ENCODE results near the gene EIF4H. TPM values are rescaled to one million over a fixed set of nuclear protein-coding genes. Genes with fewer than 3 reads are reported as not detected.
"Not testable (repeated sequence)": the region's sequence is repeated elsewhere in the genome, so short reads cannot be mapped to it uniquely, and the experiment has no call there.

EIF4H gene
- total RNA-seq, 1 donor from 2014 or later: 235 TPM

DNA sequence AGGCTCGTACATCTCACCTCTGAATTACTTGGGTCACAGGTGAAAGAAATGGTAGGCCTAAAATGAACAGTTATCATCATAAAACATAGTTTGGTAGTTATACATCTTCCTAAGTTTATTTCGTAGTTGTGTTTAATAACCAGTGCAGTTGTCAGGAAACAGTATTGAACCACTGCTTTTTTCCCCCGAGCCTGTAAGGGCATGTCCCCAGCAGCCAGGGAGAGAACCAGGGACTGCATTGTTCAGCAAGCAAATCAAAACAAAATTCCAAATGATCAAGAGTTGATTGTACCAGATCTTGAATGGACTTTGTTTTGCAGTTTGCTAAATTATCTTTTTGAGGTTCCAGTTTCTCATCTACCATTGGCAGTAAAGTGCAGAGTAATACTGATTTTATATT lies 2.4 kb downstream of the EIF4H start:
- ATAC-seq: no peak

DNA sequence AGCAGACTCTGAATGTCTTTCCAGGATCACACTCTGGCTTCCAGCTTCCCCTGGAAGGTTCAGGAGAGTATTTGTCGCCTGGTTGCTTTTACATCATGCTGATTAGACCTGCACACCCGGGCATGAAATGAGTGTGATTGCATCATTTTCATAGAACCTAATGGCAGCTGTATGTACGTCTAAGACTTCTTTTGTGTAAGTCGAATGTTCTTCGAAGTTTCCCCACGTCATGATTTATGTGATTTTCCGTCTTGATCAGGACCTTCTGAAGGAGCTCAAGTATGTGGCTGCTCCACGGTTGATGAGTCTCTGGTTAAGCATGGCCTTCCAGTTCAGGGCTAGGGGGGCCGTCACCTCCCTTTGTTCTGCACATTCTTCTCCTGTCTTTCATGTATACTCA lies 4.5 kb downstream of the EIF4H start:
- no peak for ATAC-seq

DNA sequence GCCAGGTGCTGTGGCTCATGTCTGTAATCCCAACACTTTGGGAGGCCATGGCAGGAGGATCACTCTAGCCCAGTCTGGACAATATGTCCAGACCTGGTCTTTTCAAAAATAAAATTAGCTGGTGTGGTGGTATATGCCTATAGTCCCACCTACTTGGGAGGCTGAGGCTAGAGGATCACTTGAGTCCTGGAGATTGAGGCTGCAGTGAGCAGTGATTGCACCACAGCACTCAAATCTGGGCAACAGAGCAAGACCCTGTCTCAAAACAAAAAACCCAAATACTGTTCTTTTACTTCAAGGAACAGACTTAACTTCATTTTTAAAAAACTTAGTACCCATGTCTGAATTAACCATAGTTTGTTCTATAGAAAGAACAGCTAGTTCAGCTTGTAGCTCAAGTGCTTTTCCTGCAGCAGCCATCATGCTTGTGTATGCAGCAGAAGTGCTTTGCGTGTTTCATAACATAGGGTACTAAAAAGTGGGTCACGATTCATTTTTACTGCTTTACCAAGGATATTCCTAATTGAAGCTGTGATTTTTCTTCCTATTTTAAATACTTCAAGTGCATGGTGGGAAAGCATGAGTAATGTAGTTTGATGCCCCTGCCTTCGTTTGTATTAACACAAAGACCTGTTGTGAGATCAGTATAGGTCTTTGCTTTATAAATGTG lies 5.9 kb downstream of the EIF4H start:
- ATAC-seq: no peak

DNA sequence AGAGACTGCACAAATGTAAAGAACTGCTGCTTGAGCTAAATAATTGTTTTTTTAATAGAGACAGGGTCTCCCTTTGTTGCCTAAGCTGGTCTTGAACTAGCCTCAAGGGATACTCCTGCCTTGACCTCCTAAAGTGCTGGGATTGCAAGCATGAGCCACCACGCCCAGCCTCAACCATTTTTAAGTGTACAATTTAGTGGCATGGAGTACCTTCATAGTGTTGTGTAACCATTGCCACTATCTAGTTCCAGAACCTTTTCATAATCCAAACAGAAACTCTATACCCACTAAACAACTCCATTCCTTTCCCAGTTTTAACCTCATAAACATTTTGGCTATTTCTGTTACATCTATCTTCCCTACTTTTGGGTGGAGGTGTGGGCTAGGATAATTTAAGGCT lies 6.7 kb downstream of the EIF4H start:
- ATAC-seq: no peak

DNA sequence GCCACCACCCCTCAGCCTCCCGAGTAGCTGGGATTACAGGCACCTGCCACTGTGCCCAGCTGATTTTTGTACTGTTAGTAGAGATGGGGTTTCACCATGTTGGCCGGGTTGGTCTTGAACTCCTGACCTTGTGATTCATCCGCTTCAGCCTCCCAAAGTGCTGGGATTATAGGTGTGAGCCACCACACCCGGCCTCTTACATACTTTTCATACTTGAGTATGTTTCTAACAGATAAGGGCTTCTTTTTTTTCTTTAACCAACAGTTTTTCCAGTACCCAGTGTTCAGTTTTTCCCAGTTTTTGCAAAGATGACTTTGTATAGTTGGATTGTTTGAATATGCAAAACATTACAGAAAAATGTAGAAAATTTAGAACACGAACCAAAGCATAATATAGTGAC lies 7.7 kb downstream of the EIF4H start:
- no peak for ATAC-seq

DNA sequence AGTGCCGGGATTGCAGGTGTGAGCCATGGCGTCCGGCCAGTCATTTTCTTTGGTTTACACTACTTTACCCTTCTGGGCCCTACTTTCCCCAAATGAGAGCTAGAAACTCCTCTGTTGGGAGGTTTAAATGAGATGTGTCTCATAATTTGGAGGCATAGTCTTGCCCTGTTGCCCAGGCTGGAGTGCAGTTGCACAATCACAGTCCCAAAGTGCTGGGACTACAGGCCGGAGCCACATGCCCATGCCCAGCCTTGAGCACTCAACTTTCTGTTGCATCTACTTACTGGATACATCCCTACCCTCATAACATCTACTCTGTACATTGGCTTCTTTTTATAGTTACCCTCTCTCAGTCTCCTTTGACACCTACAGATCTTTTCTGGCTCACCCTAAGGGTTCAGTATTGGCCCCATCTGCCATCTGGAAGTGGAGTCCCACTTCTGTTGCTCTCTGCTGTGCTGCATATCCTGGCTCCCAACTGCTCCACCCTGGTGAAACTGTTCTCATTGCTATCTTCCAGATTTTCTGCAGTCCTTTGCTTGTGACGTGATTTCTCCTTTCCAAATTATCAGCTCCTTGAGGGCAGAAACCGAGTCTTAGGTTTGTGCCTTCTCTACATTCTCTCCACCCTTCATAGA lies 8.4 kb downstream of the EIF4H start:
- ATAC-seq: no peak

DNA sequence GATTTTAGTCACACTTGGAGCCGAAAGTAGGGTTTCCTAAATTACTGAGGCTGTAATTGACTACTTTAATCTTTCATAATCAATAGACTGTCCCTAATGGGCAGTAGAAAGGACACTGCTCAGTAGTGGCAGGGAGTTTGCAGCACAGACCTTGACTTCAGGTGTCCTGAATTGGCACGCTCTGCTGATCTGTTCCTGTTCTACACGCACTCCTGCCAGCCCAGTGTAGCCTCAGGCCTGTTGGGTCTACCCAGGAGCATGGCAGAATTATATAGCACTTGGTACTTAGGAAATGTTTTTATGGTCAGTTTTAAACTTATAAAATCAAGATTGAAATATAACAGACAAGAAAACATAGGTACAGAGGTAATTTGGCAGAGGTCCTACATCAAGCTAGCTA lies 9.0 kb downstream of the EIF4H start:
- ATAC-seq: peak; percentile 44

DNA sequence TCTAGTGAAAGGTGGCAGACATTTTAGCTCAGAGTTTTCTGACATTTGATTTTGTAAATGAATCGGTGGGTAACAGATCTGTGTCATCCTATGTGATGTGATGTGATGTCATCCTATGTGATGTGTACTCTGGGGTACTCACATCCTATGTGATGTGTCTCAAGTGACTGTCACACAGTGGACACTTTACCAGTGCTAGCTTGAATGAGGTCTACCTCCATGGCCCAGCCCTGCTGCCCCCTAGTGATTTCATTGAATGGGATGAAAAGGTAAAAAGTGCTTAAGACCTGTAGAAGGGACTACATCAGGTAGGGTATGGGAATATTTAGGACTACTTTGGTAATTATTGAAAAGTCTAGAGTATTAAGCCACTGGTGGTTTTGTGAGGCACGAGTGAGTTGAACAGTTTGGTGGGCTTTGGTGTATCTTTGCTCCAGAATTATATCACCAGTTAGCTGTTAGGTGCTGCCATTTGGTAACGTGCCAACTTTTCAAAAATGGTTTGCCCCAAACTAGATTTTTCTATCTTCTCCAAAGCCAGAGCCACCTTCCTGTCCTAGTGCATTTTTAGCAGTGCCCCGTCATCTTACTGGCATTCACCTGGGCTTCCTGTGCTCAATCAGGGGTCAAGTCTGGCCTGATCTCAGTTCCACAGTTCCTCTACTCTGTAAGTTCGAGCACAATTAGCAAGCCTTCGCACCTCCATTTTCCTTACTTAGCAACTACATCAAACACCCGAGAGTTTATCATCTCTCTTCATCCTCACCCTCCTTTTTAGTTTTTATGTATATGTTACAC lies 9.7 kb downstream of the EIF4H start:
- peak; percentile 32 for ATAC-seq

DNA sequence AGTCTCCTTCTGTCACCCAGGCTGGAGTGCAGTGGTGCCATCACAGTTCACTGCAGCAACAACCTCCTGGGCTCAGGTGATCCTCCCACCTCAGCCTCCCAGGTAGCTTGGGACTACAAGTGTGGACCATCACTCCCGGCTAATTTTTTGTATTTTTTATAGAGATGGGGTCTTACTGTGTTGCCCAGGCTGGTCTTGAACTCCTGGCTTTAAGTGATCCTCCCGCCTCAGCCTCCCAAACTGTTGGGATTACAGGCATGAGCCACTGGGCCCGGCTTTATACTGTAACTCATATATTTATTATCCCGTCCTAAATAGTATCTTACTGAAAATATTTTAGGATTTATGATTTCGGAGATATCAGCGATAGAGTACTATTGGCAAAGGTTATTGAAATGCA lies 10.9 kb downstream of the EIF4H start:
- no peak for ATAC-seq

DNA sequence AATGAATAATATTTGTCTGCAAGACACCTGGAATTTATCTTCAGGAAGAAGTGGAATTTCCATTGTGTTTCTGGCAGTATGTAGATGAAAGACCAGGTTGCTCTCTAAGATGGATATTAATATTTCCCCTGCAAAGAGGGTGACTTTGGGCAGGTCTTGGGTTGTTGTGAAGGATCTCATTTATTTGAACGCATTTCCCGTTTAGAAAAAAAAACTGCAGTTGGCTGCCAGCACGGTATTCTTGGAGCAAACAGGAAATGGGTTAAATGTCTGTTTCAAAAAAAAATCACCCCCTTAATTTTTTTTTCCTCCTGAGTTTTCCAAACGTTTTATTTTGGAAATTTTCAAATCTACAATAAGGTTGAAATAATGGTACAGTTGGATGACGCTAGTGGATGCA lies 11.5 kb downstream of the EIF4H start:
- ATAC-seq: no peak

DNA sequence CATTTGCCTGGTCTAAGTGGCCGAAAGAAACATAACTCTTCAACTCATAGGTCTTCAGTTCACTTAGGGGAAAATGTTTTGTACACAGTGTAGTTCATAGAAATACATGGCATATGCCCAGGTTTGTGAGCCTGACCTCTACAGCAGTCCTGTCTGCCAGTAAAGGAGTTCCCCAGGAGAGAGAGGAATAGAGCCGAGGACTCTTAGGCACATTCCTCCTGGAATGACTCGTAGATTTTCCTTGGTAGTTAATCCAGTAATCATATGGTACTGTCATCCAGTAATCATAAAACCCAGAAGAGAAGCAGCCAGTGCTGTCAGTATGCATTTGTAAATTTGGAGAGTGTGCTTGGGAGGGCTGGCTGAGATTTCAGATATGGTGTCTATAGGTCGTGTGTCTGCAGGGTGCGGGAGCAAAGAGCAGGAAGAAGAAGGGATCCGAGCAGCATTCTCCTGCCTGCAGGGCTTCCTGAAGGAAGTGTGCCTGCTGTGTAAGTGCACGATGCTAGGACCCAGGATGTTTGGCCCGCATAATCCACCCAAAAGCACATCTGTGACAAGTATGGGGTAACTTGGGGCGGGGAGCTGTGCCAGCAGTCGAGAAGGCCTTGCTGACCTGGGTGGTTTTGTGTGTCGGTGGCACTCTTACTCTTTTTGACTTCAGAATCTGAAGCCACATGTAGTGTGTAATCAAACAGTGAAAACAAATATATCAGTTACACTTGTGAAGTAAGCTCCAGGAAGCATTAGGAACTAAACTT lies 13.9 kb downstream of the EIF4H start:
- ATAC-seq: no peak

DNA sequence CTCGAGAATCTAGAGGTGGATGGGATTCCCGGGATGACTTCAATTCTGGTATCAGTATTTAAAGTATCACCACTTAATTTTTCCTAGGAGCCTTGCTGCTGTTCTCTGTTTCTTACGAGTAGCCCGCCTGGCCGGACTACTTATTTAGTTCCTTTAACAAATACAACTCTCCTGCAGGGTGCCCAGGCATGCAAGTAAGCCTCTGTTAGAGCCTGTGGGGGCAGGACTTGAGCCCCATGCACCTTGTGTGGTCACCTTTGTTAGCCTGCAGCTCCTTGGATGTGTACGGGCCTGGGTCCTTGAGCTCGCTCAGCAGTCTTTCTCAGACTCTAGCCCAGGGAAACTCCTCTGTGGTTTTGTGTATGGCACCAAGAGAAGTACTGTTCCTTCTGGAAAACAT lies 16.1 kb downstream of the EIF4H start:
- no peak for ATAC-seq

DNA sequence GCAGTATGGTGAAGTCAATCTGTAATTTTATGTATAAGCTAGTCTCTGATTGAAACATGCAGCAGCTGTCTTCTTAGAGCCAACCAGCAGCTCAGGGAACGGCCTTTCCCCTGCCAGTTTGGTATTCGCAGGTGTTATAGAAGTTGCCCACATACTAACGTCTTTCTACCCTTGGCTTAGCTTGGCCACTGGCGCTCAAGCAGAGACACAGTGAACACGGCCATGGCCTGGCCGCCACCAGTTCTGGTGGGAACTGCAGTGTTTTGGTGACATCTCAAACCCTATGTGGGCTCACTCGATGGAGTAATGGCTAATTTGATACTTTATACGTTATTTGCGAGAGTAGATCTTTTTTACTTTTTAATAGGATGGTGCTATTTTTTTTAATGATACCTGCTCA lies 17.1 kb downstream of the EIF4H start:
- no peak for ATAC-seq

DNA sequence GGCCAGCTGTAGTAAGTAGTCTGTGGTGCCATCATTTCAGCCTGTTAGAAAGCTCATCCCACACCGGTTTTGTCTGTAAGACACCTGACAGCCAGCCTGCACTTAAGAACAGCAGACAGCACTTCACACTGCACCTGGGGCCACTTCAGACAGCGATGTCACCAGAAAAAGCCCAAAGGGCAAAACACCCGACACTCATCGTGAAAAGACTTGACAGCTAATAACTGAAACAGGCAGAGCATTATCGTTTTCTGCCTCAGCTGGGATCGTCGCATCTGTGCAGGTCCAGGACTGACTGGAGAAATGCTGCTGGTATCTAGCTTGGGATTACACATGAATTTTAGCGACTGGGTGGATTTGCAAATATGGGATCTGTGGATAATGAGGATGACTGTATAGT lies 18.9 kb downstream of the EIF4H start:
- ATAC-seq: no peak

DNA sequence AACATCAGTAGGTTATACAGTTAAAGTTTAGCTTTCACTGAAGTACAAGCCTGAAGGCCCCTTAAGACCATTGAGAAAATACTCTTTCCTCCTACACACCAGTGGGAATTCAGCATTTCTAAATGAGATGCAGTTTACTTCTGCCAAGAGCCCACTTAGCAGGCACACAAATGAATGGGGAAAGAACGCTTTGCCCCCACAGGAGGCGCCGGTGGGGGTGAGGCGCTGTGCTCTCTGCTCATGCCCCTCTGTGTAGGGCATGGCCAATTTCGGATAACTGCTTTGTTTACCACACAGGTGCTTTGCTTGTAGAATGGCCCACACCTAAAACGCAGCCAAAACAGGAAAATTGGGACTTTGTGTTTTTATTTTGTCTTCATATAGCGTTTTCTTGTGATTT lies 19.8 kb downstream of the EIF4H start:
- ATAC-seq: no peak

DNA sequence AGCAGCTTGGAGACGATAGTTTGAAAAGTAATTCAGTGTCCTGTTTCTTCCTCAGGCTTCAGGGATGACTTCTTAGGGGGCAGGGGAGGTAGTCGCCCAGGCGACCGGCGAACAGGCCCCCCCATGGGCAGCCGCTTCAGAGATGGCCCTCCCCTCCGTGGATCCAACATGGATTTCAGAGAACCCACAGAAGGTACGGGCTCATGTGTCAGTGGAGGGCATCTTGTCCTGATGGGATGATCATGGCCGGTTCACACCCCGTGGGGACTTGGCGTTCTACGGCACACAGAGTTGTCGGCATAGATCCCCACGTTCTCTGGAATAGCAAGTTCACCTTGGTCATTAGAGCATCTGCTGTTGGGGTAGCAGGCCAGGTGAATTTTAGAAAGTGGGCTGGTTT lies 20.5 kb downstream of the EIF4H start:
- no peak for ATAC-seq

DNA sequence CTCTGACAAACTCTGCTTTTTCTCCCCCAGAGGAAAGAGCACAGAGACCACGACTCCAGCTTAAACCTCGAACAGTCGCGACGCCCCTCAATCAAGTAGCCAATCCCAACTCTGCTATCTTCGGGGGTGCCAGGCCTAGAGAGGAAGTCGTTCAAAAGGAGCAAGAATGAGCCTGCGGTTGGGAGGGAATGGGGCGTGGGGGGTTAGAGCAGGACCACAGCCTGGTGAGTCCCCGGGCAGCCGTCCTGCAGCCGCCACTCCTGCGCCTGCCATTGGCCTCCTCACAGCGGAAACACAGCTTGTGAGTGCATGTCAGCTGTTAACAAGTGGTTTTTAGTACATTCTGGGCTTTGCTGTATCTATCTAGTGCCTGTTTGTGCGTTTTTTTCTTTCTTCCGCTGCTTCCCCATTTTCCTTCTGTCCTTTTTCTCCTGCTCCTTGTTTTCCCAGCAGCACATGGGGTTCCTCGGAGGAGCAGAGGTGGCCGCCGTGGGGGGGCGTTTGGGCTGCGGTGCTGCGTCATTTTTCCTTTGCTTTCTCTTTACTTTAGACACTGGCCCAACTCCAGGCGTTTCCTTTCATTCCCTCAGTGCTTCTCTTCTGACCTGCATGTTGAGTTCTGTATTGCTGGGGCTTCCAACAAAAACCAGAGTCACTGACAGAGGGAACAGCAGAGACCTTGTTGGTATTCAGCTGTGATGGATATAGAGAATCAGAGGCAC lies 21.1 kb downstream of the EIF4H start:
- not testable (repeated sequence) for ATAC-seq

DNA sequence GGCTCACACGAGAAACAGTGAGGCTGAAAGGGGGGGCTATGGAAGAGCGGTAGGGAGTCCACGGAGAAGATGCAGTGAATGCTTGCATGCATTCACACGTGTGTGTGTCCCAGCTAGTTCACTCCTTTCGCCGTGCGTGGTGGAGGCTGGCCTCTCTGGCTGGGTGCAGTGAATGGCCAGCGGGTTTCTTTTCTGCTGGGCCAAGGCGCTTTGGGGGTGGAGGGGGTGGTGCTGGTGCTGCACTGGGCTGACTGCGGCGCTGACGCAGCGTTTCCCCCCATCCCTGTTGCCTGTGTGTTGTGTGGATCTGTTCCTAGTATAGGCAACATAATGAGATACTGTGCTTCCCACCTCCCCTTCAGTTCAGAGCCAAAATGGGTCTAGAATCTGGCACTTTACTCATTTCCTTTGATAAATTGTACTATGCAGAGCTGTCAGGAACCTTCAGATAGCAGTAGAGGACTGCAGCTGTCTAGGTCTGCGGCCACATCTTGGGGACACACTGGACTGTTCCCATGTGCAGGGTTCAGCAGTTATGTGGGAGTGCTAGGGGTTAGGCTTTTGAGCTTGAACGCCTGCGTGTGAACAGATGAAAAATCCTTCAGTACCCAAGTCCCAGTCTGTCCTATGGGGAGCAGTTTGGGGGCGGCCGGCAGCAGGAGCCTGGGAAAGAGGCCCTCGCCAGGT lies 22.0 kb downstream of the EIF4H start:
- peak; percentile 23 for ATAC-seq

DNA sequence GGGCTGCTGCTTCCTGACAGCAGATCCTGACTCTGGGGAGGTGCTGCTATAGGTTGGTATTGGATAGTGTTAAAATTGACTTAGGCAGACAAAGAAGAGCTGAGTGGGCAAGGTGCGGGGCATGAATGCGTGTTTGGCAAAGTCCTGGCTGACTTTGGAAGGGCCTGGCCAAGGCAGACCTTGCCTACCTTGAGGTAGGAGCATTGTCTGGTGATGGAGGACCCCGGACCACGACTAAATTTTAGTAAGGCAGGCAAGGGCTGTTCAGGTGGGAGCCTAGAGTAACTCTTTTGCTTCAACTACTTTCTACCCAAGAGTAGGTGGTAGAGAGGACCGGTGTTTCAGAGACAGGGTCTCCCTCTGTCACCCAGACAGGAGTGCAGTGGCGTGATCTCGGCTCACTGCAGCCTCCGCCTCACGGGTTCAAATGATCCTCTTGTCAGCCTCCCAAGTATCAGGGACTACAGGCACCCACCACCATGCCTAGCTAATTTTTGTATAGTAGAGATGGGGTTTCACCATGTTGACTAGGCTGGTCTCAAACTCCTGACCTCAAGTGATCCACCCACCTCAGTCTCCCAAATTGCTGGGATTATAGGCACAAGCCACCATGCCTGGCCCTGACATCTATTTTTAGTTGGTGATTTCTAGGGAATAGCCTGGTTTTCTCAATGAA lies 23.4 kb downstream of the EIF4H start:
- ATAC-seq: no peak

DNA sequence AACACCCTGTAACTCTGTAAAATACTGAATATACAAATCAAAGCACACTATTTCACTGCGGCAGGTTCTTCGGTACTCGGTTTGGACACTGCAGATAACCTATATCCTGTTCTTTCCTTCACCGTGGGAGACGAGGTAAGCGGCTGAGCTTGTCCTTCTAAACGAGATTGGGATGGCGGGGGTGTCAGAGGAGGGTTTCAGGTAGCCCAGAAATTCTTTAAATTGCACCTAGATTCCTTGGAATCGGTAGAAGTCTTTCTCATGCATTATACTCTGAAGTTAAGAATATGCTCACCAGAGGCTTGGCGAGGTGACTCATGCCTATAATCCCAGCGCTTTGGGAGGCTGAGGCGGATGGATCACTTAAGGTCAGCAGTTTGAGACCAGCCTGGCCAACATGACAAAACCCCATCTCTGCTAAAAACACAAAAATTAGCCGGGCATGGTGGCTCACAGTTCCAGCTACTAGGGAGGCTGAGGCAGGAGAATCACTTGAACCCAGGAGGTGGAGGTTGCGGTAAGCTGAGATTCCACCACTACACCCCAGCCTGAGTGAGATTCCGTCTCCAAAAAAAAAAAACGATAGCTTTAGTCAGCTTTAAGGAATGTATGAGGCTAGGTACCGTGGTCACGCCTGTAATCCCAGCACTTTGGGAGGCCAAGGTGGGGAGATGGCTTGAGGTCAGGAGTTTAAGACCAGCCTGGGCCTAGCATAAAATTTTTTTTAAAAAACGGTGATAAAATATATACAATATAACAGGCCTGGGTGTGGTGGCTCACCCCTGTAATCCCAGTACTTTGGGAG lies 25.6 kb downstream of the EIF4H start:
- peak; percentile 28 for ATAC-seq
